GM15510 (cell line): ENCODE data around the gene SRP19.

ENCODE experiments used
- POLR2A ChIP-seq: IDR thresholded peaks from 3 replicates; pipeline ENCODE4 v1.6.1; 2011; ENCODE audit warnings: borderline replicate concordance; ENCODE audit not compliant: insufficient read length; ENCODE audit errors: extremely low read depth

Gene SRP19

GRCh38 chr5:112907166-112907631 lies 46.1 kb downstream of the SRP19 start:
- no peak for TF ChIP-seq POLR2A

GRCh38 chr5:112908854-112909253 lies 47.8 kb downstream of the SRP19 start:
- TF ChIP-seq POLR2A: no peak

GRCh38 chr5:112910529-112910928 lies 49.4 kb downstream of the SRP19 start:
- TF ChIP-seq POLR2A: no peak

GRCh38 chr5:112914584-112914983 lies 53.5 kb downstream of the SRP19 start:
- no peak for TF ChIP-seq POLR2A

GRCh38 chr5:112915831-112916230 lies 54.7 kb downstream of the SRP19 start:
- TF ChIP-seq POLR2A: no peak

- no peak for TF ChIP-seq POLR2A
Measured at GRCh38 chr5:112917453-112917995, 56.4 kb downstream of the SRP19 start.

GRCh38 chr5:112918136-112918535 lies 57.0 kb downstream of the SRP19 start:
- TF ChIP-seq POLR2A: no peak

- TF ChIP-seq POLR2A: no peak
Measured at GRCh38 chr5:112918679-112919078, 57.6 kb downstream of the SRP19 start.
